NCI-H1436 (cell line): Measurements from ENCODE around the gene CD34.
"Not testable (repeated sequence)": the region's sequence is repeated elsewhere in the genome, so short reads cannot be mapped to it uniquely, and the experiment has no call there.

ENCODE experiments used
- DNase-seq: peaks from one replicate; lab custom pipeline; 2025; lab: John Stamatoyannopoulos, UW

Gene CD34, protein sequence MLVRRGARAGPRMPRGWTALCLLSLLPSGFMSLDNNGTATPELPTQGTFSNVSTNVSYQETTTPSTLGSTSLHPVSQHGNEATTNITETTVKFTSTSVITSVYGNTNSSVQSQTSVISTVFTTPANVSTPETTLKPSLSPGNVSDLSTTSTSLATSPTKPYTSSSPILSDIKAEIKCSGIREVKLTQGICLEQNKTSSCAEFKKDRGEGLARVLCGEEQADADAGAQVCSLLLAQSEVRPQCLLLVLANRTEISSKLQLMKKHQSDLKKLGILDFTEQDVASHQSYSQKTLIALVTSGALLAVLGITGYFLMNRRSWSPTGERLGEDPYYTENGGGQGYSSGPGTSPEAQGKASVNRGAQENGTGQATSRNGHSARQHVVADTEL

DNA sequence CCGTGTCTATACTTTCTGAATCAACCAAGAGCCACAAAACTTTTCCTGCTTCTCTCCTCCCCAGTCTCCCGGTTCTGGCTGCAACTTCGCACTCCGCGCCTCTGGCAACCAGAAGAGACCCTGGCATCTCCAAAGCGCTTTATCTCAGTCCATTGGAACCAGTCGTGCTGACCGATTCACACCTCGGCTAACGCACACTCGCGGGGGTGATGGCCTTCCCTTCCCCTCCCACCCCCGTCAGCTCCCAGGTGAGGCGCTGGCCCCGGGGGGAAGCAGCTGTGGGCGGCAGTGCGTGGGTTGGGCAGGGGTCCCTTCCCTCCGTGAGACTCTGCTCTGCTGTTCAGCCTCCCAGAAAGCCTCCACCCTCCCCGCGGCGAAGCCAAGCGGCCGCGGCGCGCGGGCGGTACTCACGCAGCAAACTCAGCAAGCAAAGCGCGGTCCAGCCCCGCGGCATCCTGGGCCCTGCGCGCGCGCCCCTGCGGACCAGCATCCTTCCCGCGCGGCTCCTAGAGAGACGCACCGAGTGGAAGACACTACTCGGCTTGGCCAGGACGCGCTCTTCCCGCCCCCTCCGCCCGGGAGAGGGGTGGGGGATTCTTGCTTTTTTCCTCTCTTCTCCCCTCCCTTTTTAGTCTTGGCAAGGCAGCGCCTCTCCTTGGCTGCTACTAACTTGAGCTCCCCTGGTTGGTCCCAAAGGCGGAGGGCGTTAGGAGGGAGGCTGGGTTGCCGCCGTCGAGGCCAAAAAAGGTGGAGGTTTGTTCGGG, at the start of gene CD34:
Gene CD34 (minus strand): TSS at position 535 of the 764 bp plus-strand sequence. CDS start 45 bp downstream, at position 490.
- no peak for DNase-seq

DNA sequence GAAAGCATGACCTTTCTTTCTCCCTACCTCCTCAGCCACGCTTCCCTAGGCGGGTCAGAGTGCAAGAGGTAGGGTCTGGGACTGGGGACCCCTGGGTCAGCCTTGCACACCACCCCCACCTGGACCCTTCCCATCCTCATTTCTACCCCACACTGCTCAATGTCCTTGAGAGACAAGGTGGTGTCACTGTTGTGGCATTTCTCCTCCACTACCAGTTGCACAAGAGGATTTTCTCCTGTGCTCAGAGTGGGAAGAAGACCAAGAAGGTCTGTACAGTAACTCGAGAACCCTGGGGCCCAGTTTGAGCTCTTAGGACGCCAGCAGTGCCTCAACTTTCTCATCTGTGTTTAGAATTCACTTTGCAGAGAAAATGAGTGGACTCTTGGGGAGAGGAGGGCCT, 49.4 kb upstream of the CD34 start:
- DNase-seq: no peak

GRCh38 chr1:207959910-207960309, 49.0 kb upstream of the CD34 start:
- no peak for DNase-seq

- no peak for DNase-seq
Measured at GRCh38 chr1:207959141-207959825, 48.4 kb upstream of the CD34 start.

DNA sequence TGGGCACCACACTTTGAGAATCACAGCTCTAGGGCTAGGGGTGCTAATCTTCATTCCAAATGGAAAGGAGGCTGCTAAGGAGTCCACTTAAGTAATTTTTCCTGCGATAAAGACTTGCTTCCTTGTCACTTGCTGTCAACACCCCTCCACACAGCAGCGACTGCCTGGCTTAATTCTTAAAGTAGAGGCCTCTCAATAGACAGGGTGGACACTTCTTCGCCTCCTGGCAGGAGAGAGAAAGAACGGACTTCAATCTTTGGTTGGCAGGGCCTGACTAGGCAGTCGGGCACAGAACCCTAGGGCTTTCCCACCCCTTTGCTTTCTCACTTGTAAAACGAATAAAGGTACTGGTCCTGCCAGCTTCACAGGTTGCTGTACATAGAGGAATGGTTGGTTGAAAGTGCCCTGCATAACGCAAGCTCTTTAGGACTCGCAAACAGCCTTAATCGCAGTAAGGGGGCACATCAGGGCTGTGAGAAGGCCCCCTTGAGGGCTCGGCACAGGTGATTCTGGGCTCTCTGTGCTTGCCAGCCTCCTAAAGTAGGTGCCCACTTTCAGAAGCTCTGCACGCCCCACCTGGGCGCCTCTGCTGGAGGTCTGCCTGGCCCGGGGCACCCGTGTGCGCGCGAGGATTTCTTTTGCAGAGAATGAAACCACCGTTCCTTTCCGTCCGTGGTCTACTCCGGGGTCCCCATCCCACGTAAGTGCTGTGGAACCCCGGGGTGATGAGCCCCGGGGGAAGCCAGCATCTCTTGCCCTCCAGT, 47.6 kb upstream of the CD34 start:
- DNase-seq: no peak

DNA sequence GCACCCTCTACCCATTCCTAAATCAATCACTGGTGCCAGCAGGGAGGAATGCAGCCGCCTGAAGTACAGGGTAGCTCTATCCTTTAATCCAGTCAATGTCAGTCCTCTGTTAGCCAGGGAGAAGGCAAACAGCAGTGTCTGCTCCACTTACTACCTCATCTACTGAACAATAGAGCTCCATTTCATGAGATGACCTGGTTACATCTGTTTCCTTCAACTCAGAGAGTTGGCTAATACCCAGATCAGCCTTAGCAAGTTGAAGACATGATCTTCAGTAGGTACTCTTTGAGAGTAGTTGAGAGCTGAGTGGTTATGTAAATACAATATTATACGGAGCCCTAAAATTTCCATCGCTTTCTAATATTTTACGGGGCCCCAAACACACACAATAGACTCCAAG, 46.1 kb upstream of the CD34 start:
- DNase-seq: no peak

GRCh38 chr1:207954104-207954503, 43.2 kb upstream of the CD34 start:
- DNase-seq: no peak

DNA sequence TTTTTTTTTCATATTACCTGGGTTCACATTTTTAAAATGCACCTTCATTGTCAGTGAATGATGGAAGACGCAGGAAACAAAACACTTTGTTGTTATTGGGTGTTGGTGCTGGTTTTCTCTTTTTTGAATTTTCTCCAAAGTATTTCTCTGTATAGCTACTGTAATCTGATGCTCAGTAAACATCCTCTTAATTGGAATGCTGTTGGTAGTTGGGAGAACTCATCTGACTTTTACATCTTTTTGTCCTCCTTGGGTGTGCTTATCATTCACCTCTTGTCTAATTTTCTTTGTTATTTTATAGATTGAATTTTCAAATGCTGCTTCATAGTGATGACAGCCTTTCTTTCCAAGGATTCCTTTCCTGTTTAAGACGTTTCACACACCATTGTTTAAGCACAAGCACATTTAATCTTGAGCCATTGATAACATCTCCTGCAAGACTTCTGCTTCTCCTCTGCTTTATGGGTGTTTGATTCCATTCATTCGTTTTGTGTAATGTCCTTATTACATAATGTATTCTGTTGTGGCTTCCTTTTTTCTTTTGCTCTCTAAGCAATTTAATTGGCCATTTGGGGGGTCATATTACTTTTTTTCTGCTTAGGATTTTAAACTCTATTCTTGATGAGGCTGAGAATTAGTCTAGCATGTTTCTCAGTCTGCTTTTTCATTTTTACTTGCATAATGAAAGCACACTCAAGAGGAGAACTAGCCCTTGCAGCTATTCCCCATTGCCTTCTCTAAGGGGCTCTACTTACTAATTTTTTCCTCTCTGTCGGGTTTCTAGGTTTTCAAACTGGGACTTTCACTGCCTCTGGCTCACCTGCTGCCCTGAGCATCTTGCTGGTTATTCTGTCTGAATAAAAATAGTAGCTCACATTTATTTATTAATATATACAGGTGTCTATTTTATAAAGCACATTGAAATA, 42.0 kb upstream of the CD34 start:
- DNase-seq: no peak

GRCh38 chr1:207951652-207952051, 40.7 kb upstream of the CD34 start:
- no peak for DNase-seq

DNA sequence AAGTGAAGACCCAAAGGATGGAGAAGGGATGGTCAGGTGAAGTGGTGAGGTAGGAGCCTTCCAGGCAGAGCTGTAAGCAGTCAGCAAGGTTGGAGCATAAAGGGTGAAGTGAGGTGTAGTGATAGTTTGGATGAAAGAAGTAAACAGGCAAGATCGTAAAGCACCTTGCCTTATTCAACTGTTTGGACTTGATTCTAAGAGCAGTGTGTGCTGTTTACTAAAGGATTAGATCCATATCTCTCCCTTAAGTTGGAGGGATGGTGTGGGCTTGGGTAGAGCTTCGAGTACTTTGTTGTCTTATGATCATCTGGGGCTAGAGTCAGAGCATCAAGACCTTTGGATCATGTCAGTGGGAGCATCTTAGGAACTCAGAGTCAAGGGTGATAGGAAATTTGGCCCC, 39.8 kb upstream of the CD34 start:
- DNase-seq: no peak

DNA sequence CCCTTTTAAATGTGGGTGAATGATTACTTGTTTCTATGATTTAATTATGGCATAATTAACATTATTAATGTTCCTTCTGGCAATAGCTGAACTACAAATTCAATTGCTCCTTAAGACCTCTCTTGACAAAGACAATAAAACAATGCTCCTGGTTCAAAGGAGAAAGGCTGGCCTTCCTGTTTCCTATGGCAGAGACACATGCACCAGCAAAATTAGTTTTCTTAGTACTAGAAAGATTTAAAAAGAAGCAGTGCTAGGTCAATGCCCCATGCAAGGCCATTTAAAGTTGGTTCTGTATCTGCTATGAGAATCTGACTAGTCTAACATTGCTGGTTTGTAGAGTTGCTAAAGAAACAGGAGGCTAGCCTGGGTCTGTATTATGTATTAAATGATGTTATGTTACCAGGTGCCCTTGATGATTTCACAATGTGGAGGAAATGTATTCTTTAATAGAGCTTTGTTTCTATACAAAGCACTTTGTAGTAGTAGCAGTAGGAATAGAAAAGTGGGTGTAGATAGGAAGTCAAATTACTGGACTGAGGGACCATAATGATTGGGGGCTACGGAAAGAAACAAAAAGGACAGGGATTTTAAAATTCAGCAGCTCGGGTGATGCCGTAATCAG, 38.8 kb upstream of the CD34 start:
- DNase-seq: no peak

DNA sequence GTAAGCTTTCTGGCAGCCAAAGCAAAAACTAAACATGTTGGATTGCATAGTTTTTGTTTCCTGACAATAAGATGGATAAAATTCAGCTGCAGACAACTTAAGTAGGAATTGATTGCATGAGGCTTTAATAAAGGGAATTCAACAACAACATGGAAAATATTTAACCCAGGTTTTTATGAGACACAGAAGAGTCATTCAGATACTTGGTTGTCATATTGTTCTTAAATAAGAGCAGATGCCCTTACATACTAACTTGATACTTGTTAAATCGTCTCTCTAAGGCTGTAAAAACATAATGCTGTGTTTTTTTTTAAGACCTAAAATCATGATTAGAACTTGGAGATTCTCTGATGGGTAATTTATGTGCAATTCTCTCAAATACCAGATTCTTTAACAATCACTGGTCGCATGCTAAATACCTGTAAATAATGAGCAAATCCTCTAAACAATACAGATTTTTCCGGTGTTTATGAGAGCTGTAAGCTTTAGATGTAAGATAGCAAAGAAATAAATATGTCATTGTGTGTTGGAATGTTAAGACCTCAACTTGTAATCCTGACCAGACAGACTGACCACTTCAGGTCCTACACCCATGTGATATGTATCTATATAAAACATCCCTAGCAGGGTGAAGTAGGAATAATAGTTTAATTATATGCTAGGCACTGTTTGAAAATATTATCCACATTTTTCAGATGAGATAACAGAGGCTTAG, 37.8 kb upstream of the CD34 start:
- DNase-seq: no peak

DNA sequence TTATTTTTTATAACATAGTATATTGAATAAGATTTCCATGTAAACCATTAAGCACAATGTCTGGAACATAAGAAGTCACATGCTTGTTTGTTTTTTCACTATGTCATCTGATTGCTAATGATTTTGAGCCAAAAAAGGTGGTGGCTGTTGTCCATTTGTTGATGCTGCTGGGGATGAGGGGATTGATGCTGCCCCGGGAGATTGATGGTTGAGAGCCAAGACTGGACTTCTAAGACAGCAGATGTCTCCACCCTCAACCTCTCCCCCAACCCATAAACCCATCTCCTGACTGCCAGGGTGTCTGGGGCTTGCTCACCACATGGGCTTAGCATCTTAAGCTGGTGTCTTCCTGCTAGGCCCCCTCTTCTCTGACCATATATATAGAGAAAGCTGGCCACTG, 35.8 kb upstream of the CD34 start:
- no peak for DNase-seq

DNA sequence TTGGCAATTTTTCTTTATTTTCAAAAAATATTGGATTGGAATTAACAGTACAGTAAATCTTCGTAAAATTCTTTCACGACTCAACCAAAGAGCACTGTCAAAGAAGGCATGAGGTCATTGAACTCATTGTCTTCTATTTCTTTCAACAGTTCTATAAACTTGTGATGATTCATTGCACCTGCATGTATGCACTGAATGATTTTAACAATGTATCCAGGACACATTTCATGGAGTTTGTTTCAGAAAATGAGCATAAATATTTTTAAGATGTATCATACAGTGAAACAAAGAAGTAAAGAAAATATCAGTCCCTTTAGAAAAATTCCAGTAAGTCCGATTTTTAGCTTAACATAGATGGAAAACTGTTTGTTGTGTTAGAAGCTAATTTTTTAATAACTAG, 33.6 kb upstream of the CD34 start:
- DNase-seq: no peak

GRCh38 chr1:207942337-207942741, 31.4 kb upstream of the CD34 start:
- not testable (repeated sequence) for DNase-seq

- no peak for DNase-seq
Measured at GRCh38 chr1:207941665-207942064, 30.7 kb upstream of the CD34 start.

GRCh38 chr1:207938016-207938415, 27.1 kb upstream of the CD34 start:
- DNase-seq: peak; percentile 30

DNA sequence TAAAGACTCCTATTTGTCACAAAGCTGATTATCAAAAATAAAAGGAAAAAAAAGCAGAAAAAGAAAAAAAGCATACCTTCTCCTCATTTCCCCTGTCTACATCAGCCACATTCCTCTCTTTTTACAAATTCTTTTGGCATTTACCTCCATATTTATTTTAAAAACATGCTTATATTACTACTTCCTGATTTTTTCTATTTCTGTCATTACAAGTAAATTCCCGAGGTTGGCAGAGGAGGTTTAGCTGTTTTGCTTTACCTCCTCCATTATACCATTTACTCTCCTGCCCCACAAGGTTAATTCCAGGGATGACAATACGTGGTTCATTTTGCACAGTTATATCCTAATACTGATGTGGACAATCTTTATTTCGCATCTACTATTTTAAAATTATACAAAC, 26.3 kb upstream of the CD34 start:
- no peak for DNase-seq

- DNase-seq: no peak
Measured at GRCh38 chr1:207935166-207935583, 24.2 kb upstream of the CD34 start.
